IPS DF 6.9 (cell line): ENCODE data around the gene OR6C70.
"Not testable (repeated sequence)": the region's sequence is repeated elsewhere in the genome, so short reads cannot be mapped to it uniquely, and the experiment has no call there.

ENCODE experiments used
- DNase-seq: peaks from one replicate; pipeline ENCODE4 v3.0.0-alpha.2; 2013; ENCODE audit warnings: low read depth, low spot score
- H3K27ac ChIP-seq: one replicate; pipeline ENCODE4 v1.5.1; 2013; ENCODE audit warnings: low read length, control low read depth
- H3K27me3 ChIP-seq: 2 replicates; pipeline ENCODE4 v1.6.1; 2013; ENCODE audit warnings: mild to moderate bottlenecking, low read length; ENCODE audit not compliant: control insufficient read depth, insufficient read depth
- H3K36me3 ChIP-seq: 2 replicates; pipeline ENCODE4 v1.6.1; 2013; ENCODE audit warnings: low read length; ENCODE audit not compliant: control insufficient read depth, insufficient read depth
- H3K4me1 ChIP-seq: 2 replicates; pipeline ENCODE4 v1.6.1; 2013; ENCODE audit warnings: low read length; ENCODE audit not compliant: control insufficient read depth, insufficient read depth
- H3K4me3 ChIP-seq: 2 replicates; pipeline ENCODE4 v1.5.1; 2013; ENCODE audit warnings: mild to moderate bottlenecking, low read length
- H3K9me3 ChIP-seq: 2 replicates; pipeline ENCODE4 v1.6.1; 2013; ENCODE audit warnings: low read length, inconsistent platforms; ENCODE audit not compliant: control insufficient read depth, insufficient read depth
- WGBS: extraction: QIAGEN DNeasy Blood & Tissue Kit; methylation state at CpG from one replicate; pipeline ENCODE4 v1.1.7; 2013; ENCODE audit warnings: mixed read lengths, missing lambda C conversion rate; ENCODE audit not compliant: insufficient read length, insufficient coverage; 5-methylcytosine and 5-hydroxymethylcytosine counted together

OR6C70 gene

GRCh38 chr12:55470088-55470829 is at the start of gene OR6C70:
OR6C70 (minus strand) TSS chr12:55470138; CDS start chr12:55470138, 0 bp downstream.
- H3K36me3 ChIP-seq: no peaks in the 10 kb centered on the region
- H3K4me1 ChIP-seq: no peaks in the 10 kb centered on the region
- no peaks in the 10 kb centered on the region for H3K27me3 ChIP-seq
- H3K9me3 ChIP-seq: no peaks in the 10 kb centered on the region
- no peak within 1 kb of the TSS for H3K27ac ChIP-seq
- WGBS: no CpG with 5 or more reads among the region's 3 CpGs
- no peak within 1 kb of the TSS for H3K4me3 ChIP-seq
- no peak for DNase-seq

GRCh38 chr12:55516391-55516790 is 46.5 kb upstream of the OR6C70 start:
- Histone ChIP-seq H3K4me1 (no peaks in the 10 kb centered on the region), H3K4me3 (no peak overlapping the region), H3K9me3 (no peaks in the 10 kb centered on the region), H3K27me3 (no peaks in the 10 kb centered on the region), H3K36me3 (no peaks in the 10 kb centered on the region), H3K27ac (no peak overlapping the region)
- no peak for DNase-seq

- no peak for DNase-seq
- no peaks in the 10 kb centered on the region for H3K9me3 ChIP-seq
- no peaks in the 10 kb centered on the region for H3K4me1 ChIP-seq
- no peaks in the 10 kb centered on the region for H3K36me3 ChIP-seq
- H3K27ac ChIP-seq: no peak overlapping the region
- H3K4me3 ChIP-seq: no peak overlapping the region
- WGBS: no CpG with 5 or more reads among the region's 1 CpG
- no peaks in the 10 kb centered on the region for H3K27me3 ChIP-seq
These were observed 45.8 kb upstream of the OR6C70 start for GRCh38 chr12:55515696-55516095.

GRCh38 chr12:55501601-55502000 is 31.7 kb upstream of the OR6C70 start:
- DNase-seq: no peak
- no peaks in the 10 kb centered on the region for H3K27me3 ChIP-seq
- H3K4me1 ChIP-seq: no peaks in the 10 kb centered on the region
- WGBS: no CpG with 5 or more reads among the region's 2 CpGs
- H3K36me3 ChIP-seq: no peaks in the 10 kb centered on the region
- H3K9me3 ChIP-seq: no peaks in the 10 kb centered on the region
- no peak overlapping the region for H3K27ac ChIP-seq
- no peak overlapping the region for H3K4me3 ChIP-seq

GRCh38 chr12:55499810-55500252 is 29.9 kb upstream of the OR6C70 start:
- WGBS: no CpG with 5 or more reads among the region's 2 CpGs
- H3K9me3 ChIP-seq: no peaks in the 10 kb centered on the region
- H3K4me3 ChIP-seq: no peak overlapping the region
- H3K27ac ChIP-seq: no peak overlapping the region
- no peaks in the 10 kb centered on the region for H3K36me3 ChIP-seq
- H3K4me1 ChIP-seq: no peaks in the 10 kb centered on the region
- H3K27me3 ChIP-seq: no peaks in the 10 kb centered on the region
- no peak for DNase-seq

- Histone ChIP-seq H3K27me3 (no peaks in the 10 kb centered on the region), H3K4me1 (no peaks in the 10 kb centered on the region), H3K4me3 (no peak overlapping the region), H3K9me3 (no peaks in the 10 kb centered on the region), H3K36me3 (no peaks in the 10 kb centered on the region), H3K27ac (no peak overlapping the region)
- no CpG with 5 or more reads among the region's 4 CpGs for WGBS
- no peak for DNase-seq
These were observed 29.3 kb upstream of the OR6C70 start for GRCh38 chr12:55499231-55499630.

- Histone ChIP-seq H3K4me1 (no peaks in the 10 kb centered on the region), H3K9me3 (no peaks in the 10 kb centered on the region), H3K36me3 (no peaks in the 10 kb centered on the region), H3K27me3 (no peaks in the 10 kb centered on the region), H3K27ac (no peak overlapping the region), H3K4me3 (no peak overlapping the region)
- WGBS: no CpG with 5 or more reads among the region's 5 CpGs
- no peak for DNase-seq
These were observed 25.6 kb upstream of the OR6C70 start for GRCh38 chr12:55495490-55495889.

GRCh38 chr12:55492078-55492477 is 22.1 kb upstream of the OR6C70 start, which contains the start of gene OR6C68:
OR6C68 (plus strand) TSS chr12:55492378; CDS start chr12:55492378, 0 bp downstream.
- DNase-seq: no peak
- no peak within 1 kb of the TSS for H3K27ac ChIP-seq
- no peaks in the 10 kb centered on the region for H3K36me3 ChIP-seq
- no CpG with 5 or more reads among the region's 2 CpGs for WGBS
- no peak within 1 kb of the TSS for H3K4me3 ChIP-seq
- no peaks in the 10 kb centered on the region for H3K9me3 ChIP-seq
- no peaks in the 10 kb centered on the region for H3K27me3 ChIP-seq
- H3K4me1 ChIP-seq: no peaks in the 10 kb centered on the region

GRCh38 chr12:55484284-55484683 is 14.3 kb upstream of the OR6C70 start:
- H3K9me3 ChIP-seq, H3K27me3 ChIP-seq, H3K4me3 ChIP-seq, H3K4me1 ChIP-seq, H3K36me3 ChIP-seq, DNase-seq, H3K27ac ChIP-seq: not testable (repeated sequence)
- no CpG with 5 or more reads among the region's 13 CpGs for WGBS

- not testable (repeated sequence) for H3K27ac ChIP-seq, H3K4me1 ChIP-seq, H3K36me3 ChIP-seq, H3K27me3 ChIP-seq, H3K9me3 ChIP-seq, DNase-seq, H3K4me3 ChIP-seq
- no CpG with 5 or more reads among the region's 29 CpGs for WGBS
These were observed 9.2 kb upstream of the OR6C70 start for GRCh38 chr12:55479136-55479535.

GRCh38 chr12:55472264-55472663 is 2.3 kb upstream of the OR6C70 start:
- H3K27me3 ChIP-seq: no peaks in the 10 kb centered on the region
- no peak overlapping the region for H3K27ac ChIP-seq
- no peak for DNase-seq
- no peak overlapping the region for H3K4me3 ChIP-seq
- H3K9me3 ChIP-seq: no peaks in the 10 kb centered on the region
- no CpG with 5 or more reads among the region's 1 CpG for WGBS
- no peaks in the 10 kb centered on the region for H3K4me1 ChIP-seq
- no peaks in the 10 kb centered on the region for H3K36me3 ChIP-seq
